KMS-11 (cell line): ENCODE data around the gene SLIT1.

Source experiments
- H2AFZ ChIP-seq: fragments of 200-600 bp; sonication (generic); 2 replicates; pipeline ENCODE4 v1.6.1; 2016; ENCODE audit warnings: antibody characterized with exemption, mixed run types, low read depth
- H3K27ac ChIP-seq: fragments of 200-600 bp; sonication (generic); 2 replicates; pipeline ENCODE4 v1.6.1; 2016; ENCODE audit warnings: mild to moderate bottlenecking, mixed run types
- H3K27me3 ChIP-seq: fragments of 200-600 bp; sonication (generic); 2 replicates; pipeline ENCODE4 v1.6.1; 2017; ENCODE audit warnings: mild to moderate bottlenecking, low read depth, mixed run types, moderate library complexity; ENCODE audit not compliant: insufficient read depth
- H3K36me3 ChIP-seq: fragments of 200-600 bp; sonication (generic); 2 replicates; pipeline ENCODE4 v1.6.1; 2017; ENCODE audit warnings: mild to moderate bottlenecking, mixed run types; ENCODE audit not compliant: insufficient read depth
- H3K4me1 ChIP-seq: fragments of 200-600 bp; sonication (generic); 2 replicates; pipeline ENCODE4 v1.6.1; 2016; ENCODE audit warnings: mild to moderate bottlenecking, low read depth, mixed run types; ENCODE audit not compliant: poor library complexity, severe bottlenecking
- H3K4me2 ChIP-seq: fragments of 200-600 bp; sonication (generic); 2 replicates; pipeline ENCODE4 v1.7.0; 2016; ENCODE audit warnings: mild to moderate bottlenecking, mixed run types
- H3K4me3 ChIP-seq: fragments of 200-600 bp; sonication (generic); IDR thresholded peaks from 2 replicates; pipeline ENCODE4 v1.6.1; 2017; ENCODE audit warnings: low read depth, low read length, mixed read lengths; ENCODE audit not compliant: insufficient read depth
- H3K79me2 ChIP-seq: fragments of 200-600 bp; sonication (generic); 2 replicates; pipeline ENCODE4 v1.6.1; 2016; ENCODE audit warnings: low read depth, mixed run types; ENCODE audit not compliant: insufficient read depth
- H3K9ac ChIP-seq: fragments of 200-600 bp; sonication (generic); 2 replicates; pipeline ENCODE4 v1.6.1; 2016; ENCODE audit warnings: mild to moderate bottlenecking, mixed run types
- H4K20me1 ChIP-seq: fragments of 200-600 bp; sonication (generic); 2 replicates; pipeline ENCODE4 v1.6.1; 2016; ENCODE audit warnings: mild to moderate bottlenecking, mixed run types; ENCODE audit not compliant: insufficient read depth
- TF ChIP-seq, protein P1 (sequence below): fragments of 200-600 bp; sonication (generic); conservative IDR thresholded peaks from 2 replicates; pipeline ENCODE4 v1.6.1; 2017; ENCODE audit warnings: low read depth, mild to moderate bottlenecking, antibody characterized with exemption, low read length, moderate library complexity, mixed read lengths

Gene SLIT1

DNA sequence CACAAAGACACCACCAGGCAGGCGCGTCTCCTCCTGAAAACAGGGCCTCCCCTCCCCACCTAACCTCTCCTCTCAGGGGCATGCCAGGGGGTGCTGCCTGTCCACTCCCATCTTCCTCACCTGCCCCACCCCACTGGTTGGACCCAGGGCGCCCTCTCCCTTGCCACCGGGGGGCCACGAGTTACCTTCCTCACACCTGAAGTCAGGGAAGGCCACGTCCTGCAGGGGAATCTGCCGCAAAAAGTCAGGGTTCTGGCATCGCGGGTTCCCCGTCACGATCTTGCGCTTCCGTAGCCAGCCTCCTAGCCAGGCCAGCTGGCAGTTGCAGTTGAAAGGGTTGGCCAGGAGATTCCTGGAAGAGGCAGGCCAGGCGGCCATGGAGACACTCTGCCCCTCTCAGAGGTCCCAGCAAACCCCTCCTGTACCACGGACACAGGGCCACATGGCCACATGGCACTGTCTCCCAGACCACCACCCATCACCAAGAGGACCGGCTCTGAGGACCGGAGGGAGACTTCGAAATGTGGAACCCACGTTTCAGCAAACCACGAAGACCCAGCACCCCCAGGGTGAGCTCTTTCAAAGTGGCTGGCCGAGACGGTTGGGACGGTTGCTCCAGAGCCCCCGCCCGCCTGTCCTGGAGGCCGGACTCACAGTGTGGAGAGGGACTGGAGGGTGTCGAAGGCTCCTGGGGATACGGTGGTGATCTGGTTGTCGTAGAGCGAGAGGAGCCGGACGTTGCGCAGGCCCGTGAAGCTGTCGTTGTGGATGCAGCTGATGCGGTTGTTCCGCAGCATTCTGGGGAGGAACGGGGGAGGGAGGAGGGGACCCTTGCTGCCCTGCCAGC is 142.8 kb downstream of the SLIT1 start:
- H3K4me3 ChIP-seq = no peak overlapping the region
- H4K20me1 ChIP-seq = no peaks in the 10 kb centered on the region
- H3K36me3 ChIP-seq = no peaks in the 10 kb centered on the region
- no peak overlapping the region for H3K9ac ChIP-seq
- no peaks in the 10 kb centered on the region for H3K27me3 ChIP-seq
- H3K79me2 ChIP-seq = no peaks in the 10 kb centered on the region
- H3K4me2 ChIP-seq = no peak overlapping the region
- TF ChIP-seq, protein P1, sequence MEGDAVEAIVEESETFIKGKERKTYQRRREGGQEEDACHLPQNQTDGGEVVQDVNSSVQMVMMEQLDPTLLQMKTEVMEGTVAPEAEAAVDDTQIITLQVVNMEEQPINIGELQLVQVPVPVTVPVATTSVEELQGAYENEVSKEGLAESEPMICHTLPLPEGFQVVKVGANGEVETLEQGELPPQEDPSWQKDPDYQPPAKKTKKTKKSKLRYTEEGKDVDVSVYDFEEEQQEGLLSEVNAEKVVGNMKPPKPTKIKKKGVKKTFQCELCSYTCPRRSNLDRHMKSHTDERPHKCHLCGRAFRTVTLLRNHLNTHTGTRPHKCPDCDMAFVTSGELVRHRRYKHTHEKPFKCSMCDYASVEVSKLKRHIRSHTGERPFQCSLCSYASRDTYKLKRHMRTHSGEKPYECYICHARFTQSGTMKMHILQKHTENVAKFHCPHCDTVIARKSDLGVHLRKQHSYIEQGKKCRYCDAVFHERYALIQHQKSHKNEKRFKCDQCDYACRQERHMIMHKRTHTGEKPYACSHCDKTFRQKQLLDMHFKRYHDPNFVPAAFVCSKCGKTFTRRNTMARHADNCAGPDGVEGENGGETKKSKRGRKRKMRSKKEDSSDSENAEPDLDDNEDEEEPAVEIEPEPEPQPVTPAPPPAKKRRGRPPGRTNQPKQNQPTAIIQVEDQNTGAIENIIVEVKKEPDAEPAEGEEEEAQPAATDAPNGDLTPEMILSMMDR = no peak
- H3K27ac ChIP-seq = no peak overlapping the region
- no peaks in the 10 kb centered on the region for H3K4me1 ChIP-seq
- H2AFZ ChIP-seq = no peak overlapping the region

DNA sequence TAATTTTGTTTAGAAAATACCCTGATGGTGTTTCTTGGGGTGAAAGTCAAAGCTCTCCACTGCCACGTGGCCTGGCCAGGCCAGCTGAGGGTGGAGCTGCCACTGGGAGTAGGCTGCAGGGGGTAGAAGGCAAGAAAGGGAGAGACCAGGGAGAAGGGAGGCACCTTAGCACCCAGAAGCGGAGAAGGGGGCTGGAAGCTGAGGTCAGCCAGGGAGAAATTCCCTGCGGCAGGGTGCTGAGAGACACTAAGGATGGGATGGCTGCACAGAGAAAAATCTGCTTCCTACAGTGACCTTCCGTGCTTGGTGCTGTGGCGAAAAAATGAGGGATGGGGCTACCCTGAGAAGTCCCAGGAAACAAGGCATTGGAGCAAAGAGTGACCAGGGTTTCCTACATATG is 143.7 kb downstream of the SLIT1 start:
- Histone ChIP-seq H2AFZ (no peak overlapping the region), H3K36me3 (no peaks in the 10 kb centered on the region), H3K27me3 (no peaks in the 10 kb centered on the region), H3K27ac (no peak overlapping the region), H3K9ac (no peak overlapping the region), H3K4me3 (no peak overlapping the region), H3K79me2 (no peaks in the 10 kb centered on the region), H3K4me2 (no peak overlapping the region), H3K4me1 (no peaks in the 10 kb centered on the region), H4K20me1 (no peaks in the 10 kb centered on the region)
- TF ChIP-seq, protein P1 = no peak

DNA sequence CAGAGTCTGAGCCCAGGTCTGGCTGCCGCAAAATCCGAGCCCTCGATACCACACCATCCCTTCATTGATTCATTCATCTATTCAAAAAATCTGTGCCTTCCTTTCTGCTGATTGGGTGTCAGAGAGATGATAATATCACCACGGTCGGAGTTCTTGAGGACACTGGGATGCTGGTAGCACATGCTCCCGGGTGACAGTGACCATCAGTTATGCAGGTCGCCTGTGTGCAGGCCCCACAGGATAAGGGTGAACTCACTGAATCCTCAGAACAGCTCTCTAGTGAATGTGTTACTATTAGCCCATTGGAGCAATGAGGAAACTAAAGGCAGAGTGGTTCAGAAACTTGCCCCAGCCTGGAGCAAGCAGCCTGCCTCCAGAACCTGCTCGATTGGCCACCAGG is 145.1 kb downstream of the SLIT1 start:
- Histone ChIP-seq H3K4me1 (no peaks in the 10 kb centered on the region), H3K79me2 (no peaks in the 10 kb centered on the region), H3K27me3 (no peaks in the 10 kb centered on the region), H3K36me3 (no peaks in the 10 kb centered on the region), H3K9ac (no peak overlapping the region), H3K4me2 (no peak overlapping the region), H3K27ac (no peak overlapping the region), H4K20me1 (no peaks in the 10 kb centered on the region), H3K4me3 (no peak overlapping the region), H2AFZ (no peak overlapping the region)
- TF ChIP-seq, protein P1 = no peak

DNA sequence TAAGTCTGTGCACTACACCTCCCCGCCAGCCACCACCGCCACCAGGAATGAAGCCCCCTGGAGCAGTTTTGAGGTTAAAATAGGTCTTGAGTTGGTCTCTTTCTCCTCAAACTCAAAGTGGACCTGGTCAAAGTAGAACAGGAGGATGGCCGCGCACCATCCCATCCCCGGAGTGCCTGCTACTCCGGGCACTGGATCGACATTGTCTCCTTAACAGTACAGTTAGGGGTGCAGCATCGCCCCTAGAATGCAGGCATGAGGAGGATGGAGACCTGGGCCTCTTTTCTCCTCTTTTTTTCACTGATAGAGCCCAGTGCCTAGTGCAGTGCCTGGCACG is 145.5 kb downstream of the SLIT1 start:
- no peak overlapping the region for H2AFZ ChIP-seq
- no peaks in the 10 kb centered on the region for H4K20me1 ChIP-seq
- H3K9ac ChIP-seq = no peak overlapping the region
- no peak overlapping the region for H3K4me3 ChIP-seq
- no peaks in the 10 kb centered on the region for H3K4me1 ChIP-seq
- no peaks in the 10 kb centered on the region for H3K27me3 ChIP-seq
- no peaks in the 10 kb centered on the region for H3K36me3 ChIP-seq
- no peaks in the 10 kb centered on the region for H3K79me2 ChIP-seq
- no peak overlapping the region for H3K27ac ChIP-seq
- H3K4me2 ChIP-seq = no peak overlapping the region
- TF ChIP-seq, protein P1 = no peak
